Measurements from ENCODE around the gene PPME1. TPM values are rescaled to one million over a fixed set of nuclear protein-coding genes. Genes with fewer than 3 reads are reported as not detected.
A peak's percentile ranks its signal among the peaks of the same experiment; 100 is the strongest.

Gene PPME1
- total RNA-seq, 1 donor = 22.4 TPM

DNA sequence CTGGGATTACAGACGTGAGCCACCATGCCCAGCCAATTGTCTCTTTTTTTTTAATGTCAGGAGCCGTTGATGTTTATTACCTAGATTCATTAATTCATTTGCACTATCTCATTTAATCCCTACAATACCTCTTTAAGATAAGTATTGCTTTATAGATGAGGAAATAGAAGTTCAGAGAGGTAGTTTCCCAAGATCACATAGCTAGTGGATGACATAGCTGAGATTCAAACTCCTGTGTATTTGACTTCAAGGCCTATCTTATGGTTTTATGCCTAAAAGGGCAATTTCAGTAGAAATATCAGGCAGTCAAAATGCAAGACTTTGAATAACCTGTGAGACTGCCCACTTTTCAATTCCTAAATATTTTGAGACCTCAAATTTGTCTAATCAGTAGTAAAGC is 66.5 kb downstream of the PPME1 start:
- TF ChIP-seq, protein P1, sequence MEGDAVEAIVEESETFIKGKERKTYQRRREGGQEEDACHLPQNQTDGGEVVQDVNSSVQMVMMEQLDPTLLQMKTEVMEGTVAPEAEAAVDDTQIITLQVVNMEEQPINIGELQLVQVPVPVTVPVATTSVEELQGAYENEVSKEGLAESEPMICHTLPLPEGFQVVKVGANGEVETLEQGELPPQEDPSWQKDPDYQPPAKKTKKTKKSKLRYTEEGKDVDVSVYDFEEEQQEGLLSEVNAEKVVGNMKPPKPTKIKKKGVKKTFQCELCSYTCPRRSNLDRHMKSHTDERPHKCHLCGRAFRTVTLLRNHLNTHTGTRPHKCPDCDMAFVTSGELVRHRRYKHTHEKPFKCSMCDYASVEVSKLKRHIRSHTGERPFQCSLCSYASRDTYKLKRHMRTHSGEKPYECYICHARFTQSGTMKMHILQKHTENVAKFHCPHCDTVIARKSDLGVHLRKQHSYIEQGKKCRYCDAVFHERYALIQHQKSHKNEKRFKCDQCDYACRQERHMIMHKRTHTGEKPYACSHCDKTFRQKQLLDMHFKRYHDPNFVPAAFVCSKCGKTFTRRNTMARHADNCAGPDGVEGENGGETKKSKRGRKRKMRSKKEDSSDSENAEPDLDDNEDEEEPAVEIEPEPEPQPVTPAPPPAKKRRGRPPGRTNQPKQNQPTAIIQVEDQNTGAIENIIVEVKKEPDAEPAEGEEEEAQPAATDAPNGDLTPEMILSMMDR (IDR thresholded peaks at IDR 0.05; ENCODE audit: insufficient read depth, low read length) = no peak
- no peak overlapping the region for H3K4me3 ChIP-seq (ENCODE audit: low read depth, low read length)
- no peak for DNase-seq (ENCODE audit: low read depth)

DNA sequence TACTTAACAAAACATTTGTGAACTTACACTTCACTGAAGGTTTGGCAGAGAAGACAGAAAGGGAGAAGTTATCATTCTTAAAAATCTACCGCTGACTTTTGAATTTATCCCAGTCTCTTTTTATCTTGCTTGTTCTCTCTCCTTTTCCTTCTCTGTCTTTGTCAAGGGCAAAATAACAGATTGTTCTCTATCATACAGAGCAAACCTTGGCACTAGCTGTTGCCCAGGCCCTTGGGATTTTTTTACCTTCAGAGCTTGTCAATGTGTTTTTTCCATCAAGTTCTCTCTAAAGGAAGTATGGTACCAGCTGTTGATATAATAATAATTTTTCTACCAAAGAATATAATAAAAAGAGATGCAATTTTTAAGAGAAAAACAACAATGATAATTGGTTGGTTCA is 67.2 kb downstream of the PPME1 start:
- DNase-seq (ENCODE audit: low read depth) = no peak
- TF ChIP-seq, protein P1 (IDR thresholded peaks at IDR 0.05; ENCODE audit: insufficient read depth, low read length) = no peak
- no peak overlapping the region for H3K4me3 ChIP-seq (ENCODE audit: low read depth, low read length)

DNA sequence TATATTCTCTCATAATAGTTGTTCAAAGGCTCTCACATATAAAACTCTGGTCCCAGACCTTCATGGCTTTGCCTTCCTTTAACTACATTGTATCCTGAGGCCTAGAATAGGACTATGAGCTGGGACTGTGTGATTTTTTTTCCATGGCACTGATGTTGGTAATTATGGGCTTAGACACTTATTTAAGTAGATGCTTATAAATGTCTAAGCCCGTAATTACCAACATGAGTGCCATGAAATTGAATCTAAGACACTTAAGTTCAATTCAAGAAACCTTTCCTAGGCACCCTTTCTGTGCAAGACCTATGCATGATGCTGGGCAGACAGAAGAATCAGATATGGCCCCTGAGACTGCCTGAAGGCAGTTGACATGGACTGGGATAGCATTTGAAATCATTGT is 77.4 kb downstream of the PPME1 start:
- DNase-seq (ENCODE audit: low read depth) = no peak
- TF ChIP-seq, protein P1 (IDR thresholded peaks at IDR 0.05; ENCODE audit: insufficient read depth, low read length) = no peak
- H3K4me3 ChIP-seq (ENCODE audit: low read depth, low read length) = no peak overlapping the region

DNA sequence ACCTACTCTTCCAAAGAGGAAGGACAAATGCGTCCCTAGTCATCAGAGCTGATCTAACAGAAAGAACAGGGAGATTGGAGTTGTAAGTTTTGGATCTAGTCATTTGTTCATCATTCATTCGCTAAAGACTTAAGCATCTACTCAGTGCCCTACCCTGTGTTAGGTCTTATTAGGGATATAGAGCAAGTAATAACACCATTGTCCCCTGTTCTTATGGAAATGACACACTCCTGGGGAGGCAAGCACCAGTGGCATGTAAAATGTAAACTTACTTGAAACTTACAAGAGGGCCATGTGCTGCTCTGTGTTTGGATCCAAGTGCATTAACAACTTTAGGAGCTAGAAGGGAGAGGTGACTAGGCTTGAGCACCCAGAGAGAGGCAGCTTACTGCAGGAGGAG is 78.4 kb downstream of the PPME1 start:
- DNase-seq (ENCODE audit: low read depth) = no peak
- TF ChIP-seq, protein P1 (IDR thresholded peaks at IDR 0.05; ENCODE audit: insufficient read depth, low read length) = no peak
- no peak overlapping the region for H3K4me3 ChIP-seq (ENCODE audit: low read depth, low read length)

DNA sequence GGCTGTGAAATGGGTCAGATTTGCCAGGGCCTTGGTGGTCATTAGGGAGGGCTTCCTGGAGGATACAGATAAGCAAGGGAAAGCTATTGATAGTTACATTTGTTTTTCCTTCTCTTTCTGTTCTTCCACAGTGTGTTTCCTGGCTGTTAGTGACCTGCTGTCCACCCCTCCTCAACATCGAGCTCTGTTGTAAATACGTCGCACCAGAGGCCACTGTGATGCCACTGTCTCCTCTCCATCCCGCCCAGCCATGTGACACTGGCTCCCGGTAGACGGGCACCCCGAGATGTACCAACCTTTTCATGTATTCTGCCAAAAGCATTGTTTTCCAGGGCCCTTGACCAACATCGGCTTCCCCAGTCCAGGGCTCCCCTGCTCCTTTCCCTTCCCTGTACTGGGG is 82.3 kb downstream of the PPME1 start:
- TF ChIP-seq, protein P1 (IDR thresholded peaks at IDR 0.05; ENCODE audit: insufficient read depth, low read length) = no peak
- no peak overlapping the region for H3K4me3 ChIP-seq (ENCODE audit: low read depth, low read length)
- no peak for DNase-seq (ENCODE audit: low read depth)

DNA sequence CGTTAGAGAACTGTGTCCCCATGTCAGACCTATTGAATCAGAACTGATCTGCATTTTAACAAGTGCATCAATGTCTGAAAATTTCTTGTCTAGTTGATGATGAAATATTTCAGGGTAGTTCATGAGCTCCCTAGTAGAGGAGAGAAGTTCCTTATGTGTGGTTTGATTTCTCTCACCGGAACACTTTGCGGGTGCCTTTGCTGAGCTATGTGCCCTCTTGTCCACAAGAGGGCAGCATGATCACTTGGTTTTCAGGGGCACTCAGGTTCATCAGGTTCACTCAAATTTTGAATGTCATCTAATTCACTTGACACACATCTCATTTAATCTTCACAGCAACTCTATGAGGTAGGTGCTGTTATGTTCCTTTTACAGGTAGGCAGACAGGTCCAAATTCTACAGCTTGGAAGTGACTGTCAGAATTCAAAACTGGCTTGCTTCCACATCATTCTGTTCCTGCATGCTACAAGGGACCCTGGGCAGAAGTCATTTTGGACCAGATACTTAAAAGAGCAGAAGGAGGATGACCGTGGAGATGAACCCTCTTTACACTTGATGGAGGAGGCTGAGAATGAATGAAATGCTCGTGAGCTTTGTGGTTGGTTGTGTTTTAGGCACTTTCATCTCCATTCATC is 84.8 kb downstream of the PPME1 start:
- no peak overlapping the region for H3K4me3 ChIP-seq (ENCODE audit: low read depth, low read length)
- TF ChIP-seq, protein P1 (IDR thresholded peaks at IDR 0.05; ENCODE audit: insufficient read depth, low read length) = peak; percentile 90
- peak; percentile 78 for DNase-seq (ENCODE audit: low read depth)
